GM10266 (cell line): ENCODE measurements around the gene SNX7.

Experiments used
- DNase-seq: peaks from one replicate; pipeline ENCODE4 v3.0.0; 2012; ENCODE audit errors: extremely low spot score
- CTCF ChIP-seq: IDR thresholded peaks from 2 replicates; pipeline ENCODE4 v1.5.1; 2012; ENCODE audit warnings: mild to moderate bottlenecking, low read depth; ENCODE audit not compliant: control insufficient read depth, insufficient read depth; ENCODE audit errors: missing control alignments

Gene SNX7

GRCh38 chr1:98696077-98696476, 34.6 kb downstream of the SNX7 start:
- DNase-seq: no peak
- no peak for TF ChIP-seq CTCF

GRCh38 chr1:98697781-98698180, 36.3 kb downstream of the SNX7 start:
- TF ChIP-seq CTCF: no peak
- no peak for DNase-seq

- TF ChIP-seq CTCF: no peak
- DNase-seq: no peak
Measured at GRCh38 chr1:98698625-98699024, 37.1 kb downstream of the SNX7 start.

GRCh38 chr1:98700228-98700627, 38.7 kb downstream of the SNX7 start:
- no peak for DNase-seq
- TF ChIP-seq CTCF: no peak

- no peak for TF ChIP-seq CTCF
- DNase-seq: no peak
Measured at GRCh38 chr1:98702976-98703375, 41.5 kb downstream of the SNX7 start.

- DNase-seq: no peak
- TF ChIP-seq CTCF: no peak
Measured at GRCh38 chr1:98704474-98704873, 43.0 kb downstream of the SNX7 start.

- TF ChIP-seq CTCF: no peak
- DNase-seq: no peak
Measured at GRCh38 chr1:98704971-98705370, 43.5 kb downstream of the SNX7 start.
